Upper lobe of left lung (tissue), 6 donors: ENCODE measurements around the gene ABCB7. TPM values are rescaled to one million over a fixed set of nuclear protein-coding genes. Genes with fewer than 3 reads are reported as not detected.

ENCODE experiments used
- ATAC-seq, 2 donors: fragments of 200-7000 bp; cut with Tn5 transposase; one replicate each; pipeline ENCODE4 v1.9.1; 2022; ENCODE audit warnings: mild to moderate bottlenecking in 2 of 2, moderate library complexity in 2 of 2; ENCODE audit not compliant: low FRiP score in 2 of 2
- DNase-seq, 2 donors: peaks; one replicate each; pipeline ENCODE4 v3.0.0-alpha.2; 2019 to 2020
- H3K27ac ChIP-seq, 4 donors: fragments of 200-600 bp; sonication (generic); one replicate each; pipeline ENCODE4 v1.5.1; 2016 to 2019
- H3K27me3 ChIP-seq, 4 donors: fragments of 200-600 bp; sonication (generic); one replicate each; pipeline ENCODE4 v1.5.1; 2017 to 2019
- H3K36me3 ChIP-seq, 4 donors: fragments of 200-600 bp; sonication (generic); one replicate each; pipeline ENCODE4 v1.5.1; 2016 to 2019
- H3K4me1 ChIP-seq, 4 donors: fragments of 200-600 bp; sonication (generic); one replicate each; pipeline ENCODE4 v1.5.1; 2018 to 2019
- H3K4me3 ChIP-seq, 4 donors: fragments of 200-600 bp; sonication (generic); one replicate each; pipeline ENCODE4 v1.5.1; 2017 to 2019; ENCODE audit warnings: mild to moderate bottlenecking in 2 of 4, moderate library complexity in 1 of 4
- H3K9me3 ChIP-seq, 4 donors: fragments of 200-600 bp; sonication (generic); one replicate each; pipeline ENCODE4 v1.5.1; 2018 to 2019
- CTCF ChIP-seq, 6 experiments: fragments of 450-650 bp in 4 of 6; fragments of 200-600 bp in 2 of 6; sonication (generic) in 2 of 6; IDR thresholded peaks; one replicate each; pipeline ENCODE4 v1.5.1; 2016 to 2019; ENCODE audit warnings: antibody characterized with exemption in 6 of 6
- EP300 ChIP-seq, 4 donors: sonication (generic); formaldehyde crosslinking; IDR thresholded peaks; one replicate each; pipeline ENCODE4 v1.5.1; 2017; ENCODE audit warnings: antibody characterized with exemption in 4 of 4, control low read depth in 2 of 4
- POLR2A ChIP-seq, 4 donors: fragments of 450-650 bp; IDR thresholded peaks; one replicate each; pipeline ENCODE4 v1.5.1; 2016 to 2017; ENCODE audit warnings: antibody characterized with exemption in 4 of 4, mild to moderate bottlenecking in 2 of 4
- POLR2AphosphoS5 ChIP-seq, 2 donors: sonication (generic); formaldehyde crosslinking; IDR thresholded peaks; one replicate each; pipeline ENCODE4 v1.5.1; 2017; ENCODE audit warnings: antibody characterized with exemption in 2 of 2
- whole genome bisulfite sequencing, 2 donors: methylation state at CpG; one replicate each; pipeline ENCODE4 v1.1.5; 2017 to 2018; 5-methylcytosine and 5-hydroxymethylcytosine counted together
- small RNA-seq, 4 donors: library from RNA; depleted of rRNA; stranded (forward); fragments of <200 nt; gene quantifications; one replicate each; pipeline ENCODE3, GENCODE V24; 2016
- total RNA-seq, 6 donors: library from RNA; depleted of rRNA in 4 of 6; stranded (reverse); fragments of >200 nt in 4 of 6; gene quantifications; one replicate each; pipeline versions ENCODE4 v1.1.0 to v1.2.1, GENCODE V29; 2016 to 2021
- donor health status: DM: no; HTN: no; CAD: no; lungs with moderate emphysema.
- donor health status: DM: no; HTN: yes; CAD: no; lungs with severe emphysema.

Gene ABCB7
- total RNA-seq, 6 donors from 2014 or later: 22.1 to 59.8 (median 41.5) TPM

- ATAC-seq (no peak), DNase-seq (no peak)
- WGBS, 2 donors: 30 to 83% methylated on average over 1 of the region's 1 CpG
- H3K4me3 ChIP-seq: no peak overlapping the region
- H3K4me1 ChIP-seq: no peaks in the 10 kb centered on the region
- peaks cover 0 to 18% (median 0%) of the 10 kb centered on the region in 4 donors for H3K9me3 ChIP-seq
- H3K27me3 ChIP-seq: no peaks in the 10 kb centered on the region
- no peak for TF ChIP-seq POLR2A (IDR thresholded peaks at IDR 0.05)
- TF ChIP-seq EP300 (IDR thresholded peaks at IDR 0.05): no peak
- no peak for TF ChIP-seq CTCF (IDR thresholded peaks at IDR 0.05)
- no peak for TF ChIP-seq POLR2AphosphoS5 (IDR thresholded peaks at IDR 0.05)
- H3K36me3 ChIP-seq: no peaks in the 10 kb centered on the region
- no peak overlapping the region for H3K27ac ChIP-seq
Measured at GRCh38 chrX:75038925-75039324, 117.2 kb downstream of the ABCB7 start.

Small RNA genes lying within 50 kb of the gene (small RNA-seq; reads per million reads assigned to genes)
- gene BUD31P2: 0 reads per million in 4 donors
- gene RNU6-562P: 0 reads per million in 4 donors

Other genes with a start within 250 kb of the ABCB7 start
- 1 to 10 TPM in 2 of 6 donors, under 1 TPM in 4; under 0.01 to 2.1 (median 0.65) TPM for gene NEXMIF, start 230.8 kb downstream of the ABCB7 start, total RNA-seq
- gene UPRT, start 117.8 kb upstream of the ABCB7 start, total RNA-seq: 10 to 100 TPM in 4 of 6 donors, 1 to 10 TPM in 2; 5.2 to 17.8 (median 14.4) TPM